GM23338 (cell line): ENCODE results near the gene S100P. TPM values are rescaled to one million over a fixed set of nuclear protein-coding genes. Genes with fewer than 3 reads are reported as not detected.

ENCODE experiments used
- ATAC-seq: fragments of 200-7000 bp; cut with Tn5 transposase; 3 replicates; pipeline ENCODE4 v1.9.1; 2020
- DNase-seq: peaks from one replicate; pipeline ENCODE4 v3.0.0-alpha.2; 2015; ENCODE audit warnings: low spot score
- H2AFZ ChIP-seq: fragments of 200-600 bp; sonication (generic); 2 replicates; pipeline ENCODE4 v1.8.0; 2016; ENCODE audit warnings: antibody characterized with exemption, mild to moderate bottlenecking, moderate library complexity
- H3F3A ChIP-seq: fragments of 200-600 bp; sonication (generic); replicated peaks from 2 replicates; pipeline ENCODE4 v1.8.0; 2017; ENCODE audit warnings: antibody characterized with exemption, mixed run types, low read depth
- H3K27ac ChIP-seq: fragments of 200-600 bp; sonication (generic); 2 replicates; pipeline ENCODE4 v1.6.1; 2016; ENCODE audit warnings: low read depth
- H3K27me3 ChIP-seq: fragments of 200-600 bp; sonication (generic); 2 replicates; pipeline ENCODE4 v1.8.0; 2016; ENCODE audit warnings: mild to moderate bottlenecking, mixed run types, moderate library complexity; ENCODE audit not compliant: insufficient read depth
- H3K36me3 ChIP-seq: fragments of 200-600 bp; sonication (generic); 2 replicates; pipeline ENCODE4 v1.8.0; 2016; ENCODE audit warnings: mild to moderate bottlenecking; ENCODE audit not compliant: insufficient read depth
- H3K4me1 ChIP-seq: fragments of 200-600 bp; sonication (generic); 2 replicates; pipeline ENCODE4 v1.8.0; 2016; ENCODE audit warnings: mild to moderate bottlenecking, moderate library complexity; ENCODE audit not compliant: insufficient read depth
- H3K4me2 ChIP-seq: fragments of 200-600 bp; sonication (generic); 2 replicates; pipeline ENCODE4 v1.7.1; 2017; ENCODE audit warnings: mixed run types
- H3K4me3 ChIP-seq: fragments of 200-600 bp; sonication (generic); 2 replicates; pipeline ENCODE4 v1.6.1; 2016; ENCODE audit warnings: mixed run types
- H3K79me2 ChIP-seq: fragments of 200-600 bp; sonication (generic); replicated peaks from 2 replicates; pipeline ENCODE4 v1.8.0; 2017; ENCODE audit warnings: mild to moderate bottlenecking; ENCODE audit not compliant: insufficient read depth
- H3K9me2 ChIP-seq: fragments of 200-600 bp; sonication (generic); 2 replicates; pipeline ENCODE4 v1.8.0; 2017; ENCODE audit not compliant: insufficient read depth
- H4K20me1 ChIP-seq: fragments of 200-600 bp; sonication (generic); replicated peaks from 2 replicates; pipeline ENCODE4 v1.8.0; 2017; ENCODE audit warnings: mild to moderate bottlenecking; ENCODE audit not compliant: insufficient read depth
- H3K27ac Mint-ChIP-seq: 2 replicates; pipeline ENCODE4 v1.8.0; 2020; ENCODE audit warnings: inconsistent platforms, mild to moderate bottlenecking, moderate library complexity, mixed read lengths
- H3K27me3 Mint-ChIP-seq: 3 replicates; pipeline ENCODE4 v1.8.0; 2022; ENCODE audit warnings: low read depth, mild to moderate bottlenecking, moderate library complexity, mixed read lengths, inconsistent platforms; ENCODE audit not compliant: insufficient read depth, poor library complexity
- H3K36me3 Mint-ChIP-seq: 3 replicates; pipeline ENCODE4 v1.8.0; 2021; ENCODE audit warnings: low read depth, mild to moderate bottlenecking, inconsistent platforms, moderate library complexity, mixed read lengths
- H3K4me1 Mint-ChIP-seq: 3 replicates; pipeline ENCODE4 v1.8.0; 2020; ENCODE audit warnings: mild to moderate bottlenecking, inconsistent platforms, mixed read lengths
- H3K4me3 Mint-ChIP-seq: 3 replicates; pipeline ENCODE4 v1.8.0; 2021; ENCODE audit warnings: moderate library complexity, mild to moderate bottlenecking, inconsistent platforms, mixed read lengths
- H3K9me3 Mint-ChIP-seq: 3 replicates; pipeline ENCODE4 v1.8.0; 2020; ENCODE audit warnings: moderate library complexity, mild to moderate bottlenecking, inconsistent platforms, mixed read lengths
- CTCF ChIP-seq, 2 experiments: fragments of 200-600 bp in 1 of 2; sonication (generic) in 1 of 2; conservative IDR thresholded peaks; 2 replicates each; pipeline versions ENCODE4 v1.5.1 to v1.6.1; 2016 to 2017; ENCODE audit warnings: antibody characterized with exemption in 2 of 2, low read depth in 2 of 2, mild to moderate bottlenecking in 2 of 2, moderate library complexity in 1 of 2
- ETS1 ChIP-seq: IDR thresholded peaks from 2 replicates; pipeline ENCODE4 v1.6.1; 2016; ENCODE audit warnings: antibody characterized with exemption
- EZH2 ChIP-seq: fragments of 200-600 bp; sonication (generic); IDR thresholded peaks from one replicate; pipeline ENCODE4 v1.8.0; 2017; ENCODE audit warnings: antibody characterized with exemption, mild to moderate bottlenecking, low read depth; ENCODE audit not compliant: unreplicated experiment
- JUNB ChIP-seq: IDR thresholded peaks from one replicate; pipeline ENCODE4 v1.6.1; 2016; ENCODE audit warnings: antibody characterized with exemption; ENCODE audit not compliant: unreplicated experiment
- NANOG ChIP-seq: IDR thresholded peaks from 2 replicates; pipeline ENCODE4 v1.6.1; 2016; ENCODE audit warnings: antibody characterized with exemption, borderline replicate concordance
- POLR2AphosphoS5 ChIP-seq: IDR thresholded peaks from 2 replicates; pipeline ENCODE4 v1.6.1; 2016; ENCODE audit warnings: antibody characterized with exemption, low read depth
- REST ChIP-seq: IDR thresholded peaks from one replicate; pipeline ENCODE4 v1.6.1; 2018; ENCODE audit warnings: antibody characterized with exemption; ENCODE audit not compliant: unreplicated experiment
- STAT1 ChIP-seq: IDR thresholded peaks from one replicate; pipeline ENCODE4 v1.6.1; 2016; ENCODE audit warnings: antibody characterized with exemption; ENCODE audit not compliant: unreplicated experiment
- ZNF114 ChIP-seq: fragments of 250-450 bp; sonication (Bioruptor Pico); IDR thresholded peaks from 2 replicates; pipeline ENCODE4 v1.5.0; 2020; ENCODE audit warnings: mild to moderate bottlenecking, moderate library complexity
- polyA plus RNA-seq: library from polyadenylated mRNA; unstranded; fragments of >200 nt; fragmentation: Nextera tagmentation; extraction: Ambion mirVana; gene quantifications from 2 replicates; pipeline ENCODE4 v1.2.1, GENCODE V29; 2016
- total RNA-seq: library from RNA; depleted of rRNA; stranded (reverse); fragments of >200 nt; shearing (Covaris generic); gene quantifications from 2 replicates; pipeline ENCODE4 v1.2.3, GENCODE V29; 2014

The S100P gene
- total and polyA plus RNA-seq, 2 experiments from 2014 or later, result 0.32 TPM; not detected in 1

- TF ChIP-seq ETS1 (no peak), CTCF (conservative IDR thresholded peaks at IDR 0.05; ENCODE audit: low read depth in 2 of 2) (no peak), ZNF114 (CRISPR knock-in tag) (no peak), REST (no peak), JUNB (no peak), POLR2AphosphoS5 (no peak), NANOG (no peak), STAT1 (no peak), EZH2 (no peak)
Observed at GRCh38 chr4:6714954-6715353, 21.3 kb downstream of the S100P start (continued).

GRCh38 chr4:6715704-6716017, 22.0 kb downstream of the S100P start:
- peak overlapping the region; percentile 63; the same call in 1 of the 2 replicates for H3K27ac Mint-ChIP-seq
- no peaks in the 10 kb centered on the region for H3K9me2 ChIP-seq
- peaks cover 23% of the 10 kb centered on the region for H3K79me2 ChIP-seq
- TF ChIP-seq ETS1, result no peak
- H3K27me3 ChIP-seq, result no peaks in the 10 kb centered on the region; the same call in 1 of the 2 replicates
- ATAC-seq, result no peak
- peak overlapping the region; percentile 75 for H3K4me3 ChIP-seq
- peaks cover 3% of the 10 kb centered on the region; the same call in 2 of the 3 replicates for H3K36me3 Mint-ChIP-seq
- no peaks in the 10 kb centered on the region for H3F3A ChIP-seq
- H3K4me1 ChIP-seq, result peaks cover 14% of the 10 kb centered on the region; the same call in 1 of the 2 replicates
- peak overlapping the region; percentile 99 for H3K4me2 ChIP-seq
- peaks cover 5% of the 10 kb centered on the region for H3K27me3 Mint-ChIP-seq
- no peak overlapping the region for H3K27ac ChIP-seq
- H3K4me1 Mint-ChIP-seq, result peaks cover 8% of the 10 kb centered on the region
- no peaks in the 10 kb centered on the region; the same call in 1 of the 2 replicates for H4K20me1 ChIP-seq
- H3K36me3 ChIP-seq, result no peaks in the 10 kb centered on the region
- DNase-seq, result no peak
- H3K4me3 Mint-ChIP-seq, result peak overlapping the region; percentile 81
- peaks cover 3% of the 10 kb centered on the region; the same call in 1 of the 3 replicates for H3K9me3 Mint-ChIP-seq
- H2AFZ ChIP-seq, result peak overlapping the region; percentile 78
